Esophagus muscularis mucosa (tissue), 3 donors: Measurements from ENCODE around the gene CBX6.

ENCODE experiments used
- CTCF ChIP-seq, 3 experiments: fragments of 200-600 bp in 2 of 3; fragments of 450-650 bp in 1 of 3; sonication (generic) in 2 of 3; IDR thresholded peaks; one replicate each; pipeline ENCODE4 v1.5.1; 2017 to 2019; ENCODE audit warnings: antibody characterized with exemption in 3 of 3, mild to moderate bottlenecking in 2 of 3, moderate library complexity in 1 of 3
- POLR2A ChIP-seq: fragments of 450-650 bp; IDR thresholded peaks from one replicate; pipeline ENCODE4 v1.6.1; 2017; ENCODE audit warnings: antibody characterized with exemption, moderate library complexity, mild to moderate bottlenecking, low read depth
- POLR2AphosphoS5 ChIP-seq, 2 donors: sonication (generic); formaldehyde crosslinking; IDR thresholded peaks; one replicate each; pipeline ENCODE4 v1.6.1; 2017; ENCODE audit warnings: antibody characterized with exemption in 2 of 2

DNA sequence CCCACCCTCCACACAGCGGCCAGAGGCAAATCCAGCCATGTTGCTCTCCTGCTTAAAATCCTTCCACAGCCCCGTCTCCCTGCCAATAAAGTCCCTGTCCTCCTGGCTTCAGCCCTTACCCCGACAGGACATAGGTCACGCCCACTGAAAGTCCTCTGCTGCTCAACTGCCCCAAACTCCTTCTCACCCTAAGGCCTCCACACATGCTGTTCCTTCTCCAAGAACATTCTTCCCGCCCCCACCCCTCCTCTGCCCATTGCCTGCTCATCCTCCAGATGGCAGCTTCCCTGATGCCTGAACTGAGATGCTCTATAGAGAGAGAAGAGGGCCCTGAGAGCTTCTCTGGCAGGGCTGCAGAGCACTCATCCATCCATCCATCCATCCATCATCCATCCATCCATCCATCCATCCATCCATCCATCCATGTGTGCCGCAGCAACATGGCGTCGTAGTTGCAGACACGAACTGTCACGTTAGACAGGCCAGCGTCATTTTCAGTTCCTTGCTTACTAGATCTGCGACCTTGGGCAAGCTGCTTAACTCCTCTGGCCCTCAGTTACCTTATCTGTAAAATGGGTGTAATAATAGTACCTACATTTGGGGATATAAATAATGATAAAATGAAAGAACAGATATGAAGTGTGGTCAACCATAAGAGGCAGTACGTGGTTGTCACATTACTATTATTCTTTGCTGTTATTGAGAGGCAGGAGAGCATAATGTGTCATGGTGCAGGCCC, 37.6 kb downstream of the CBX6 start:
- TF ChIP-seq POLR2AphosphoS5 (IDR thresholded peaks at IDR 0.05): no peak
- TF ChIP-seq POLR2A: no peak
- TF ChIP-seq CTCF (IDR thresholded peaks at IDR 0.05): no peak
